Progenitor cell of endocrine pancreas (in vitro differentiated cells): Measurements from ENCODE around the gene ASIC4. TPM values are rescaled to one million over a fixed set of nuclear protein-coding genes. Genes with fewer than 3 reads are reported as not detected.
A peak's percentile ranks its signal among the peaks of the same experiment; 100 is the strongest.

Experiments
- DNase-seq: peaks from one replicate; pipeline ENCODE4 v3.0.0; 2021; ENCODE audit warnings: low spot score; ENCODE audit not compliant: unreplicated experiment
- H3K27ac Mint-ChIP-seq: 2 replicates; pipeline ENCODE4 v1.8.0; 2021; ENCODE audit warnings: mild to moderate bottlenecking, moderate library complexity, mixed read lengths
- H3K27me3 Mint-ChIP-seq: 2 replicates; pipeline ENCODE4 v1.8.0; 2021; ENCODE audit warnings: mixed read lengths
- H3K36me3 Mint-ChIP-seq: 2 replicates; pipeline ENCODE4 v1.8.0; 2022; ENCODE audit warnings: mixed read lengths; ENCODE audit not compliant: insufficient read depth
- H3K4me1 Mint-ChIP-seq: 2 replicates; pipeline ENCODE4 v1.8.0; 2021; ENCODE audit warnings: low read depth, mixed read lengths
- H3K4me3 Mint-ChIP-seq: 2 replicates; pipeline ENCODE4 v1.8.0; 2021; ENCODE audit warnings: low read depth, mild to moderate bottlenecking, moderate library complexity, mixed read lengths
- H3K9me3 Mint-ChIP-seq: 2 replicates; pipeline ENCODE4 v1.8.0; 2021; ENCODE audit warnings: low read depth, mixed read lengths
- CTCF ChIP-seq: fragments of 200-600 bp; sonication (generic); IDR thresholded peaks from one replicate; pipeline ENCODE4 v1.5.0; 2021; ENCODE audit warnings: antibody characterized with exemption, mild to moderate bottlenecking; ENCODE audit not compliant: unreplicated experiment
- total RNA-seq: library from RNA; stranded (reverse); gene quantifications from 2 replicates; pipeline ENCODE4 v1.2.1, GENCODE V29; 2021

ASIC4 gene
- total RNA-seq, 1 donor from 2014 or later: 5.1 TPM

GRCh38 chr2:219512524-219513216 is 1.6 kb upstream of the ASIC4 start:
- peaks cover 42% of the 10 kb centered on the region for H3K4me1 Mint-ChIP-seq

GRCh38 chr2:219513787-219514186 is 495 bp upstream of the ASIC4 start:
- Mint-ChIP-seq H3K4me1 (peaks cover 52% of the 10 kb centered on the region), H3K36me3 (no peaks in the 10 kb centered on the region), H3K9me3 (no peaks in the 10 kb centered on the region), H3K27ac (no peak overlapping the region), H3K4me3 (peak overlapping the region; percentile 49), H3K27me3 (peaks cover 53% of the 10 kb centered on the region)
- no peak for TF ChIP-seq CTCF
- no peak for DNase-seq

More at GRCh38 chr2:219512524-219513216, 1.6 kb upstream of the ASIC4 start:
- H3K27ac Mint-ChIP-seq: peak overlapping the region; percentile 71
- peaks cover 48% of the 10 kb centered on the region for H3K27me3 Mint-ChIP-seq
- peak overlapping the region; percentile 49 for H3K4me3 Mint-ChIP-seq
- TF ChIP-seq CTCF: no peak
- peak; percentile 68 for DNase-seq
- H3K9me3 Mint-ChIP-seq: no peaks in the 10 kb centered on the region
- no peaks in the 10 kb centered on the region for H3K36me3 Mint-ChIP-seq

GRCh38 chr2:219514836-219515235 is 554 bp downstream of the ASIC4 start:
- Mint-ChIP-seq H3K27me3 (peaks cover 55% of the 10 kb centered on the region), H3K4me3 (no peak overlapping the region), H3K4me1 (peaks cover 50% of the 10 kb centered on the region), H3K9me3 (no peaks in the 10 kb centered on the region), H3K27ac (no peak overlapping the region), H3K36me3 (no peaks in the 10 kb centered on the region)
- no peak for DNase-seq
- no peak for TF ChIP-seq CTCF

- peaks cover 49% of the 10 kb centered on the region for H3K4me1 Mint-ChIP-seq
- H3K27me3 Mint-ChIP-seq: peaks cover 56% of the 10 kb centered on the region
- no peaks in the 10 kb centered on the region for H3K9me3 Mint-ChIP-seq
- H3K36me3 Mint-ChIP-seq: no peaks in the 10 kb centered on the region
- H3K4me3 Mint-ChIP-seq: no peak overlapping the region
- no peak for DNase-seq
- no peak for TF ChIP-seq CTCF
- H3K27ac Mint-ChIP-seq: no peak overlapping the region
Observed at GRCh38 chr2:219515874-219516629, 1.8 kb downstream of the ASIC4 start.

- H3K27ac Mint-ChIP-seq: no peak overlapping the region
- H3K4me3 Mint-ChIP-seq: no peak overlapping the region
- no peaks in the 10 kb centered on the region for H3K9me3 Mint-ChIP-seq
- no peak for TF ChIP-seq CTCF
- no peak for DNase-seq
- peaks cover 53% of the 10 kb centered on the region for H3K4me1 Mint-ChIP-seq
- H3K36me3 Mint-ChIP-seq: no peaks in the 10 kb centered on the region
- peaks cover 63% of the 10 kb centered on the region for H3K27me3 Mint-ChIP-seq
Observed at GRCh38 chr2:219516888-219517287, 2.6 kb downstream of the ASIC4 start.
